GM18867 (cell line): ENCODE measurements around the gene LRRC25.
"Not testable (repeated sequence)": the region's sequence is repeated elsewhere in the genome, so short reads cannot be mapped to it uniquely, and the experiment has no call there.

Source experiments
- ATAC-seq: cut with Tn5 transposase; IDR thresholded peaks from one replicate; pipeline ENCODE4 v1.9.1; 2021; ENCODE audit warnings: mild to moderate bottlenecking, moderate library complexity; ENCODE audit not compliant: unreplicated experiment

LRRC25 gene

GRCh38 chr19:18348818-18349339 lies 48.5 kb downstream of the LRRC25 start:
- ATAC-seq: not testable (repeated sequence)

- ATAC-seq: no peak
Observed at GRCh38 chr19:18348171-18348570, 49.3 kb downstream of the LRRC25 start.

- no peak for ATAC-seq
Observed at GRCh38 chr19:18346091-18346490, 51.3 kb downstream of the LRRC25 start.

- ATAC-seq: no peak
Observed at GRCh38 chr19:18345296-18345695, 52.1 kb downstream of the LRRC25 start.

DNA sequence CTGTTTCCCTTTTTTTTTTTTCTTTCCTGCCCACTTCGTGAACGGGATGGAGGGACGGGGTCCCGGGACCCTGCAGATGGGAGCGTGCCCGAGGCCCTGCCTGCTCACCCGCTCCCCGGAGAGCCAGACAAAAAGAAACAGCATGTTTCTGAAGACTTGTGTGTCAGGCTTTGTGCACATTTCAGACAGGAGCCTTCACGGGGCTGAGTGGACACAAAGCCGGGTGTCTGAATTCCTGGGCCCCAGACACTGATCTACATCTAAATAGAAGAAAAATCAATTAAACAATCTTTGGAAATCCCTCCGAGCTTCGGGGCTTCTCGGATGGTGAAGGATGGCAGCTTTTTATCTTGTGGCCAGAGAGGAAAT lies 52.9 kb downstream of the LRRC25 start:
- no peak for ATAC-seq

DNA sequence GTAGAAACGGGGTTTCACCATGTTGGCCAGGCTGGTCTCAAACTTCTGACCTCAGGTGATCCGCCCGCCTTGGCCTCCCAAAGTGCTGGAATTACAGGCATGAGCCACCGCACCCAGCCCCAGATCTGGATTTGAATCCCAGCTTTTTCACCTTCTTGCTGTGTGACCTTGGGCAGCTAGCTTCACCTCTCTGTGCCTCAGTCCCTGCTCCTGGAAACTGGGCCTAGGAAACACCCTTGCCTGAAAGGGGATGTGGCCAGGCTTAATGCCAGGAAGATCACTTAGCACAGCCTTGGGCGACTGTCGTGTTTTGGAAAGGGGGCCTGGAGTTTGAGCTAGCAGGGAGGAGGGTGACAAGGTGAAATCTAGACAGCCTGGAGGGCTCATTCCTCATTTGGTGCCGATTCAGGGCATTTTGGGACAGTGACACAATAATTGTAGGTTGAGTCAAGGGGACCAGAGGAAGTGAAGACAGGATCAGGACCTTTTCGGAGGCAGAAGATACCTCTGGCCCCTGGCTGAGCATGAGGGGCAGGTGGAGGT lies 55.3 kb downstream of the LRRC25 start:
- no peak for ATAC-seq
